H1 (cell line): ENCODE data around the gene MACROD2. TPM values are rescaled to one million over a fixed set of nuclear protein-coding genes. Genes with fewer than 3 reads are reported as not detected.

ENCODE experiments used
- CTCF ChIA-PET: fragments of 300-600 bp; sonication (Branson Sonifier 250); formaldehyde crosslinking; loops from one replicate; lab custom pipeline; 2021; ENCODE audit not compliant: partially characterized antibody; lab: Charles Lee
- POLR2A ChIA-PET: fragments of 300-600 bp; sonication (Branson Sonifier 250); formaldehyde crosslinking; loops from one replicate; lab custom pipeline; 2021; ENCODE audit warnings: inconsistent platforms; ENCODE audit not compliant: partially characterized antibody; lab: Charles Lee
- DNase-seq, 2 experiments: peaks; one replicate each; pipeline versions ENCODE4 v3.0.0 to v3.0.0-alpha.2; 2010 to 2022; ENCODE audit warnings: low spot score in 2 of 2, low read depth in 1 of 2, mixed read lengths in 1 of 2
- FAIRE-seq: peaks from 2 replicates; lab custom pipeline; 2011; peaks lifted over from hg19 to GRCh38; lab: Jason Lieb, UNC
- H2AFZ ChIP-seq: 2 replicates; pipeline ENCODE4 v1.8.1; 2012; ENCODE audit warnings: low read length, inconsistent platforms
- H2AK5ac ChIP-seq: 2 replicates; pipeline ENCODE4 v1.6.1; 2013; ENCODE audit warnings: low read depth, low read length
- H2BK120ac ChIP-seq: replicated peaks from 2 replicates; pipeline ENCODE3; 2013; ENCODE audit warnings: low read depth, low read length, inconsistent platforms
- H2BK12ac ChIP-seq: 2 replicates; pipeline ENCODE4 v1.6.1; 2013; ENCODE audit warnings: low read depth, low read length
- H2BK15ac ChIP-seq: 2 replicates; pipeline ENCODE4 v1.6.1; 2013; ENCODE audit warnings: low read length
- H2BK20ac ChIP-seq: 2 replicates; pipeline ENCODE4 v1.6.1; 2013; ENCODE audit warnings: low read length
- H2BK5ac ChIP-seq: 2 replicates; pipeline ENCODE4 v1.6.1; 2013; ENCODE audit warnings: low read depth, low read length
- H3K14ac ChIP-seq: 2 replicates; pipeline ENCODE4 v1.6.1; 2013; ENCODE audit warnings: inconsistent platforms; ENCODE audit not compliant: insufficient read length
- H3K18ac ChIP-seq: 2 replicates; pipeline ENCODE4 v1.6.1; 2013; ENCODE audit warnings: low read length; ENCODE audit errors: extremely low read depth
- H3K23ac ChIP-seq: 2 replicates; pipeline ENCODE4 v1.6.1; 2013; ENCODE audit warnings: inconsistent platforms; ENCODE audit not compliant: insufficient read length
- H3K23me2 ChIP-seq: 2 replicates; pipeline ENCODE4 v1.6.1; 2013; ENCODE audit warnings: low read depth, low read length
- H3K27ac ChIP-seq: 2 replicates; pipeline ENCODE4 v1.6.1; 2011; ENCODE audit warnings: low read depth, low read length, inconsistent platforms
- H3K27me3 ChIP-seq, 4 experiments: replicated peaks in 1 of 4; 1 replicate in 1 of 4; 2 replicates in 3 of 4; pipeline versions ENCODE4 v1.6.1 to v1.8.1; 2011 to 2013; ENCODE audit warnings: low read length in 3 of 4, mild to moderate bottlenecking in 3 of 4, inconsistent platforms in 2 of 4, mixed read lengths in 2 of 4, moderate library complexity in 1 of 4; ENCODE audit not compliant: control insufficient read depth in 3 of 4, insufficient read depth in 3 of 4; ENCODE audit errors: extremely low read depth in 1 of 4
- H3K36me3 ChIP-seq, 4 experiments: 2 replicates each; pipeline versions ENCODE4 v1.6.1 to v1.8.1; 2011 to 2013; ENCODE audit warnings: mild to moderate bottlenecking in 4 of 4, low read length in 3 of 4, moderate library complexity in 2 of 4, control low read depth in 1 of 4, inconsistent platforms in 1 of 4; ENCODE audit not compliant: insufficient read depth in 4 of 4, control insufficient read depth in 2 of 4
- H3K4ac ChIP-seq: replicated peaks from 2 replicates; pipeline ENCODE3; 2013; ENCODE audit warnings: low read length, low read depth, mixed read lengths, inconsistent platforms; ENCODE audit not compliant: insufficient read length
- H3K4me1 ChIP-seq, 4 experiments: replicated peaks in 1 of 4; 1 replicate in 1 of 4; 2 replicates in 3 of 4; pipeline versions ENCODE4 v1.6.1 to v1.8.1; 2011 to 2013; ENCODE audit warnings: low read length in 3 of 4, inconsistent platforms in 2 of 4, mixed read lengths in 1 of 4; ENCODE audit not compliant: insufficient read depth in 4 of 4, control insufficient read depth in 3 of 4
- H3K4me2 ChIP-seq, 2 experiments: 2 replicates each; pipeline versions ENCODE4 v1.6.1 to v1.8.1; 2011 to 2013; ENCODE audit warnings: low read depth in 2 of 2, low read length in 2 of 2, control low read depth in 1 of 2, inconsistent platforms in 1 of 2, mild to moderate bottlenecking in 1 of 2; ENCODE audit not compliant: insufficient read depth in 1 of 2
- H3K4me3 ChIP-seq, 4 experiments: fragments of 200-600, 300-600 bp in 1 of 4; sonication (generic), shearing (Covaris generic), sonication (Bioruptor Twin) in 1 of 4; 2 replicates each; pipeline versions ENCODE4 v1.5.1 to v1.8.1; 2011 to 2016; ENCODE audit warnings: low read length in 4 of 4, low read depth in 3 of 4, control low read depth in 2 of 4, inconsistent platforms in 2 of 4, mild to moderate bottlenecking in 2 of 4, mixed read lengths in 1 of 4, moderate library complexity in 1 of 4; ENCODE audit not compliant: insufficient read depth in 2 of 4; ENCODE audit errors: extremely low read depth in 1 of 4
- H3K56ac ChIP-seq: replicated peaks from 2 replicates; pipeline ENCODE3; 2013; ENCODE audit warnings: low read depth, mild to moderate bottlenecking, mixed read lengths, low read length, inconsistent platforms; ENCODE audit not compliant: insufficient read length
- H3K79me1 ChIP-seq: 2 replicates; pipeline ENCODE4 v1.6.1; 2013; ENCODE audit warnings: low read depth, low read length, control low read depth
- H3K79me2 ChIP-seq, 2 experiments: 2 replicates each; pipeline versions ENCODE4 v1.6.1 to v1.8.1; 2012 to 2013; ENCODE audit warnings: low read length in 2 of 2, mild to moderate bottlenecking in 2 of 2, inconsistent platforms in 1 of 2; ENCODE audit not compliant: insufficient read depth in 2 of 2, control insufficient read depth in 1 of 2
- H3K9ac ChIP-seq, 4 experiments: replicated peaks in 1 of 4; 1 replicate in 1 of 4; 2 replicates in 3 of 4; pipeline versions ENCODE4 v1.6.1 to v1.8.1; 2011 to 2013; ENCODE audit warnings: low read depth in 3 of 4, low read length in 3 of 4, control low read depth in 2 of 4, mild to moderate bottlenecking in 2 of 4, moderate library complexity in 2 of 4, inconsistent platforms in 1 of 4; ENCODE audit errors: extremely low read depth in 1 of 4
- H3K9me3 ChIP-seq, 2 experiments: 2 replicates each; pipeline versions ENCODE4 v1.6.1 to v1.8.1; 2012 to 2013; ENCODE audit warnings: mild to moderate bottlenecking in 2 of 2, moderate library complexity in 2 of 2, control low read depth in 1 of 2, inconsistent platforms in 1 of 2, low read depth in 1 of 2, low read length in 1 of 2, mixed read lengths in 1 of 2; ENCODE audit not compliant: insufficient read depth in 2 of 2
- H4K20me1 ChIP-seq, 2 experiments: replicated peaks in 1 of 2; 2 replicates each; pipeline versions ENCODE3 to v1.8.1; 2011 to 2013; ENCODE audit warnings: inconsistent platforms in 2 of 2, low read length in 2 of 2, mild to moderate bottlenecking in 1 of 2; ENCODE audit not compliant: insufficient read depth in 2 of 2, control insufficient read depth in 1 of 2
- H4K5ac ChIP-seq: 2 replicates; pipeline ENCODE4 v1.6.1; 2013; ENCODE audit warnings: low read length, low read depth, mixed read lengths, inconsistent platforms; ENCODE audit not compliant: insufficient read length
- H4K8ac ChIP-seq: 2 replicates; pipeline ENCODE4 v1.8.0; 2013; ENCODE audit warnings: mild to moderate bottlenecking, moderate library complexity, low read length, inconsistent platforms; ENCODE audit not compliant: insufficient read depth; ENCODE audit errors: extremely low read depth
- H4K91ac ChIP-seq: replicated peaks from 2 replicates; pipeline ENCODE3; 2013; ENCODE audit warnings: low read length, mixed read lengths, inconsistent platforms; ENCODE audit not compliant: insufficient read length
- BCL11A ChIP-seq, 2 experiments: IDR thresholded peaks; one replicate each; pipeline ENCODE4 v1.6.1; 2011; ENCODE audit warnings: low read depth in 2 of 2, low read length in 2 of 2, mild to moderate bottlenecking in 2 of 2
- FOSL1 ChIP-seq: IDR thresholded peaks from 2 replicates; pipeline ENCODE4 v1.6.1; 2011; ENCODE audit warnings: mild to moderate bottlenecking, low read depth, low read length, moderate library complexity; ENCODE audit not compliant: insufficient read depth
- GABPA ChIP-seq: IDR thresholded peaks from 2 replicates; pipeline ENCODE4 v1.6.1; 2011; ENCODE audit warnings: mild to moderate bottlenecking, low read length, moderate library complexity, borderline replicate concordance; ENCODE audit not compliant: insufficient read depth
- HDAC2 ChIP-seq, 2 experiments: fragments of 300-600 bp in 1 of 2; sonication (generic) in 1 of 2; IDR thresholded peaks; 2 replicates each; pipeline ENCODE4 v1.6.1; 2011 to 2012; ENCODE audit warnings: low read depth in 2 of 2, low read length in 2 of 2, mild to moderate bottlenecking in 2 of 2, moderate library complexity in 2 of 2, borderline replicate concordance in 1 of 2, inconsistent platforms in 1 of 2
- JUN ChIP-seq: IDR thresholded peaks from 2 replicates; pipeline ENCODE4 v1.6.1; 2011; ENCODE audit warnings: low read depth, mild to moderate bottlenecking, improper control_type of control experiment, low read length
- NRF1 ChIP-seq: IDR thresholded peaks from 2 replicates; pipeline ENCODE4 v1.6.1; 2011; ENCODE audit warnings: mild to moderate bottlenecking, low read depth, low read length, improper control_type of control experiment
- POLR2AphosphoS5 ChIP-seq: IDR thresholded peaks from 2 replicates; pipeline ENCODE4 v1.6.1; 2011; ENCODE audit warnings: low read depth, low read length
- POU5F1 ChIP-seq: IDR thresholded peaks from 2 replicates; pipeline ENCODE4 v1.6.1; 2011; ENCODE audit warnings: low read depth, mild to moderate bottlenecking, low read length, moderate library complexity
- RBBP5 ChIP-seq: IDR thresholded peaks from 2 replicates; pipeline ENCODE4 v1.7.1; 2012; ENCODE audit warnings: low read depth, mild to moderate bottlenecking, inconsistent platforms, low read length, moderate library complexity, borderline replicate concordance
- RNF2 ChIP-seq: fragments of 200-900, 300-1000 bp; sonication (generic); IDR thresholded peaks from 2 replicates; pipeline ENCODE4 v1.7.1; 2016; ENCODE audit warnings: borderline replicate concordance, low read depth, mild to moderate bottlenecking, antibody characterized with exemption, low read length; ENCODE audit not compliant: poor library complexity, severe bottlenecking; ENCODE audit errors: missing control alignments
- SIX5 ChIP-seq: IDR thresholded peaks from 2 replicates; pipeline ENCODE4 v1.6.1; 2011; ENCODE audit warnings: mild to moderate bottlenecking, low read depth, low read length
- SP1 ChIP-seq: IDR thresholded peaks from 2 replicates; pipeline ENCODE4 v1.6.1; 2011; ENCODE audit warnings: low read depth, low read length
- ZNF274 ChIP-seq: IDR thresholded peaks from 2 replicates; pipeline ENCODE4 v1.7.0; 2012; ENCODE audit warnings: low read length, borderline replicate concordance; ENCODE audit errors: extremely low read depth
- WGBS, 2 experiments: shearing (Covaris generic) in 1 of 2; methylation state at CpG; one replicate each; pipeline versions ENCODE4 v1.1.6 to v1.1.7; 2013 to 2015; ENCODE audit warnings: low lambda C conversion rate in 2 of 2, mixed read lengths in 2 of 2, inconsistent platforms in 1 of 2, low coverage in 1 of 2, missing lambda C conversion rate in 1 of 2; ENCODE audit not compliant: insufficient replicate concordance in 2 of 2, insufficient coverage in 1 of 2, insufficient read length in 1 of 2; ENCODE audit errors: extremely low coverage in 1 of 2, missing lambda C conversion rate in 1 of 2; 5-methylcytosine and 5-hydroxymethylcytosine counted together
- polyA plus RNA-seq, 7 experiments: library from polyadenylated mRNA; depleted of rRNA in 3 of 7; stranded (reverse) in 5 of 7; unstranded in 2 of 7; fragments of >200 nt in 5 of 7; fragments of 200-250 nt in 2 of 7; gene quantifications; 1 replicate in 5 of 7; 2 replicates in 1 of 7; 4 replicates in 1 of 7; pipeline versions ENCODE4 v1.2.1 to v1.2.3, GENCODE V29; 2011 to 2013; ENCODE audit warnings: missing spikeins in 2 of 7, mixed read lengths in 2 of 7
- total RNA-seq: library from RNA; stranded (reverse); fragmentation: NEBNext Ultra II Directional; extraction: Animal tissue kit (Norgen Biotek cat#: 25700); gene quantifications from 2 replicates; pipeline ENCODE4 v1.2.1, GENCODE V29; 2021
- TF ChIP-seq, protein P1 (sequence below): IDR thresholded peaks from 2 replicates; pipeline ENCODE4 v1.6.1; 2012; ENCODE audit warnings: inconsistent platforms

Gene MACROD2
- total and polyA plus RNA-seq, 2 of the 8 experiments (the other 6 are each of a cell fraction or from before 2014, with no cell fraction given): 0.70 to 3.9 TPM

DNA sequence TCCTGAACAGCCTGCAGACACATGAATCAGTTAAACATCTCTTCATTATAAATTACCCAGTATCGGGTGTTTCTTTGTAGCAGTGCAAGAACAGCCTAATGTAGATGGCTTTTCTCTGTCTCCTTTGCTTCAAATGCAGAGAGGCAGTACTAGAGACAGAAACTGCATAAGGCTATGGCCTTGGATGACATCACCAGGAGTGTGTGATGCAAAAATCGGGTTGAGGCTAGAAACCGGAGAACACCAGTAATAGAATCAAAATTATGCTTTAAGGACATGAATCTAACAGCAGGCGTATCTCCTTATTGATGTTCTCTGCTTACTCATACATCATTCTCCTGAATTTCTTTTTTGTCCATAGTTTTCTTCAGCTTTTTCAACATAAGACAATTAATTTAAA, 391.4 kb downstream of the MACROD2 start:
- H2BK120ac ChIP-seq: no peak overlapping the region
- no peak overlapping the region for H2AFZ ChIP-seq
- H3K36me3 ChIP-seq: no peaks in the 10 kb centered on the region
- H2BK5ac ChIP-seq: no peak overlapping the region
- no peak overlapping the region for H3K9ac ChIP-seq
- H3K79me1 ChIP-seq: no peaks in the 10 kb centered on the region
- H4K91ac ChIP-seq: no peak overlapping the region
- H3K18ac ChIP-seq: no peak overlapping the region
- H2BK20ac ChIP-seq: no peak overlapping the region
- no peak overlapping the region for H2BK12ac ChIP-seq
- ChIA-PET CTCF (no interaction called here), POLR2A (no interaction called here)
- WGBS, 2 experiments: 89% methylated on average over 4 of the region's 4 CpGs; no CpG with 5 or more reads in 1 of the 2 experiments
- no peak overlapping the region for H3K56ac ChIP-seq
- no peak overlapping the region for H4K8ac ChIP-seq
- H3K23ac ChIP-seq: no peak overlapping the region
- H3K23me2 ChIP-seq: no peaks in the 10 kb centered on the region
- H4K5ac ChIP-seq: no peak overlapping the region
- no peak overlapping the region for H2BK15ac ChIP-seq
- no peaks in the 10 kb centered on the region for H4K20me1 ChIP-seq
- H3K9me3 ChIP-seq: 0 out of 4 replicates have a peak, but pooled peaks cover 0 to 2% of the 10 kb centered on the region in 2 experiments
- DNase-seq (no peak), FAIRE-seq (no peak)
- no peak overlapping the region for H3K4me2 ChIP-seq
- TF ChIP-seq POU5F1 (no peak), GABPA (no peak), POLR2AphosphoS5 (no peak), BCL11A (IDR thresholded peaks at IDR 0.05; ENCODE audit: low read depth in 2 of 2, low read length in 2 of 2) (no peak), RBBP5 (no peak), SIX5 (no peak), RNF2 (no peak), NRF1 (no peak), JUN (no peak), HDAC2 (IDR thresholded peaks at IDR 0.05; ENCODE audit: borderline replicate concordance in 1 of 2, low read depth in 2 of 2, low read length in 2 of 2) (no peak), FOSL1 (no peak), SP1 (no peak), ZNF274 (no peak)
- TF ChIP-seq, protein P1, sequence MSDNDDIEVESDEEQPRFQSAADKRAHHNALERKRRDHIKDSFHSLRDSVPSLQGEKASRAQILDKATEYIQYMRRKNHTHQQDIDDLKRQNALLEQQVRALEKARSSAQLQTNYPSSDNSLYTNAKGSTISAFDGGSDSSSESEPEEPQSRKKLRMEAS: no peak
- H3K27ac ChIP-seq: no peak overlapping the region
- H3K27me3 ChIP-seq: no peaks in the 10 kb centered on the region
- H3K4me3 ChIP-seq: no peak overlapping the region
- H2AK5ac ChIP-seq: no peak overlapping the region
- no peaks in the 10 kb centered on the region for H3K79me2 ChIP-seq
- no peak overlapping the region for H3K4ac ChIP-seq
- H3K14ac ChIP-seq: no peak overlapping the region
- H3K4me1 ChIP-seq: peaks cover 0 to 3% (median 0%) of the 10 kb centered on the region in 4 experiments; a peak in 2 of 7 replicates
